B cell (primary cell): Measurements from ENCODE around the gene ANXA1. TPM values are rescaled to one million over a fixed set of nuclear protein-coding genes. Genes with fewer than 3 reads are reported as not detected.

Source experiments
- ATAC-seq: fragments of 200-7000 bp; cut with Tn5 transposase; one replicate; pipeline ENCODE4 v1.10.0; 2021; ENCODE audit warnings: low read depth, mild to moderate bottlenecking, moderate number of reproducible peaks, moderate library complexity
- CTCF ChIA-PET: fragments of 350-600 bp; sonication (Branson Sonifier 250); formaldehyde crosslinking; loops from one replicate; lab custom pipeline; 2021; ENCODE audit warnings: antibody characterized with exemption, inconsistent platforms; lab: Charles Lee
- POLR2A ChIA-PET: fragments of 350-600 bp; sonication (Branson Sonifier 250); formaldehyde crosslinking; loops from one replicate; lab custom pipeline; 2021; ENCODE audit warnings: antibody characterized with exemption; lab: Charles Lee
- DNase-seq: peaks from one replicate; pipeline ENCODE4 v3.0.0; 2013
- H2AFZ ChIP-seq: 2 replicates; pipeline ENCODE4 v1.6.1; 2012; ENCODE audit warnings: mild to moderate bottlenecking, low read depth, low read length; ENCODE audit not compliant: insufficient read depth, poor library complexity, severe bottlenecking
- H3K27ac ChIP-seq, 2 donors: 1 replicate in 1 of 2; 2 replicates in 1 of 2; pipeline ENCODE4 v1.5.1; 2012 to 2013; ENCODE audit warnings: low read length in 2 of 2, mild to moderate bottlenecking in 2 of 2, moderate library complexity in 1 of 2
- H3K27me3 ChIP-seq, 4 experiments: fragments of 200-600 bp in 1 of 4; sonication (generic) in 1 of 4; replicated peaks in 1 of 4; 1 replicate in 2 of 4; 2 replicates in 2 of 4; pipeline versions ENCODE4 v1.6.1 to v1.7.0; 2013 to 2016; ENCODE audit warnings: low read length in 3 of 4, mild to moderate bottlenecking in 2 of 4, mixed read lengths in 1 of 4, moderate library complexity in 1 of 4; ENCODE audit not compliant: insufficient read depth in 4 of 4, control insufficient read depth in 3 of 4; ENCODE audit errors: control extremely low read depth in 1 of 4
- H3K36me3 ChIP-seq, 2 experiments: replicated peaks in 1 of 2; 1 replicate in 1 of 2; 2 replicates in 1 of 2; pipeline versions ENCODE4 v1.6.1 to v1.7.1; 2013; ENCODE audit warnings: low read length in 1 of 2; ENCODE audit not compliant: insufficient read depth in 2 of 2, control insufficient read depth in 1 of 2; ENCODE audit errors: control extremely low read depth in 1 of 2, extremely low read depth in 1 of 2
- H3K4me1 ChIP-seq, 2 donors: fragments of 200-600 bp in 1 of 2; sonication (generic) in 1 of 2; 1 replicate in 1 of 2; 2 replicates in 1 of 2; pipeline versions ENCODE4 v1.5.1 to v1.6.1; 2013 to 2017; ENCODE audit warnings: low read length in 2 of 2; ENCODE audit not compliant: control insufficient read depth in 2 of 2, insufficient read depth in 2 of 2
- H3K4me2 ChIP-seq: replicated peaks from 2 replicates; pipeline ENCODE3; 2012; ENCODE audit warnings: mild to moderate bottlenecking, low read depth, low read length; ENCODE audit not compliant: poor library complexity, severe bottlenecking
- H3K4me3 ChIP-seq, 5 experiments: fragments of 200-600 bp in 1 of 5; sonication (generic) in 1 of 5; 1 replicate in 3 of 5; 2 replicates in 2 of 5; pipeline versions ENCODE4 v1.5.1 to v1.7.0; 2011 to 2016; ENCODE audit warnings: low read length in 4 of 5, mild to moderate bottlenecking in 4 of 5, low read depth in 2 of 5, control low read depth in 1 of 5, moderate library complexity in 1 of 5; ENCODE audit not compliant: insufficient read depth in 1 of 5; ENCODE audit errors: control extremely low read depth in 1 of 5, extremely low read depth in 1 of 5
- H3K79me2 ChIP-seq: fragments of 200-600 bp; sonication (generic); one replicate; pipeline ENCODE4 v1.6.0; 2016; ENCODE audit warnings: low read length; ENCODE audit not compliant: control insufficient read depth, insufficient read depth
- H3K9ac ChIP-seq: fragments of 200-600 bp; sonication (generic); 2 replicates; pipeline ENCODE4 v1.6.1; 2017; ENCODE audit warnings: mild to moderate bottlenecking, low read length, moderate library complexity
- H3K9me3 ChIP-seq, 3 donors: one replicate each; pipeline versions ENCODE4 v1.6.1 to v1.7.1; 2013; ENCODE audit warnings: low read length in 2 of 3; ENCODE audit not compliant: control insufficient read depth in 2 of 3, insufficient read depth in 1 of 3; ENCODE audit errors: control extremely low read depth in 1 of 3
- H4K20me1 ChIP-seq: 2 replicates; pipeline ENCODE4 v1.6.0; 2012; ENCODE audit warnings: mild to moderate bottlenecking, low read length; ENCODE audit not compliant: insufficient read depth, control insufficient read depth, poor library complexity, severe bottlenecking
- H3K27ac Mint-ChIP-seq: one replicate; pipeline ENCODE4 v1.8.0; 2021; ENCODE audit warnings: mixed read lengths
- H3K27me3 Mint-ChIP-seq: one replicate; pipeline ENCODE4 v1.8.0; 2021; ENCODE audit warnings: mixed read lengths
- H3K4me1 Mint-ChIP-seq: one replicate; pipeline ENCODE4 v1.8.0; 2021; ENCODE audit warnings: mixed read lengths
- H3K4me3 Mint-ChIP-seq: one replicate; pipeline ENCODE4 v1.8.0; 2021; ENCODE audit warnings: mixed read lengths
- H3K9me3 Mint-ChIP-seq: one replicate; pipeline ENCODE4 v1.8.0; 2022; ENCODE audit warnings: mixed read lengths; ENCODE audit not compliant: insufficient read depth
- EZH2 ChIP-seq: IDR thresholded peaks from 2 replicates; pipeline ENCODE4 v1.6.1; 2012; ENCODE audit warnings: borderline replicate concordance, low read depth, mild to moderate bottlenecking, moderate library complexity, low read length; ENCODE audit not compliant: insufficient read depth, poor library complexity, severe bottlenecking
- whole genome bisulfite sequencing: methylation state at CpG from one replicate; pipeline ENCODE4 v1.1.5; 2013; ENCODE audit warnings: missing lambda C conversion rate; ENCODE audit not compliant: insufficient coverage; 5-methylcytosine and 5-hydroxymethylcytosine counted together
- intact Hi-C: fragments of 100-400 bp; cut with micrococcal nuclease; formaldehyde crosslinking; loops from one replicate; pipeline ENCODE4 v1.10.0; 2022
- polyA plus RNA-seq: library from polyadenylated mRNA; depleted of rRNA; stranded (reverse); fragments of >200 nt; gene quantifications from 2 replicates; pipeline ENCODE4 v1.2.3, GENCODE V29; 2012
- total RNA-seq, 2 donors: library from RNA; stranded (reverse); fragments of 120-200 nt in 1 of 2; gene quantifications; 1 replicate in 1 of 2; 2 replicates in 1 of 2; pipeline versions ENCODE4 v1.2.3 to v1.2.4, GENCODE V29; 2013 to 2022
- TF ChIP-seq, protein P1 (sequence below): fragments of 200-600 bp; IDR thresholded peaks from one replicate; pipeline ENCODE4 v1.8.0; 2022; ENCODE audit warnings: antibody characterized with exemption, mild to moderate bottlenecking

Gene ANXA1
- total and polyA plus RNA-seq, 2 donors (not counting 1 experiment from before 2014, with no cell fraction given): 0.99 to 15.4 TPM

DNA sequence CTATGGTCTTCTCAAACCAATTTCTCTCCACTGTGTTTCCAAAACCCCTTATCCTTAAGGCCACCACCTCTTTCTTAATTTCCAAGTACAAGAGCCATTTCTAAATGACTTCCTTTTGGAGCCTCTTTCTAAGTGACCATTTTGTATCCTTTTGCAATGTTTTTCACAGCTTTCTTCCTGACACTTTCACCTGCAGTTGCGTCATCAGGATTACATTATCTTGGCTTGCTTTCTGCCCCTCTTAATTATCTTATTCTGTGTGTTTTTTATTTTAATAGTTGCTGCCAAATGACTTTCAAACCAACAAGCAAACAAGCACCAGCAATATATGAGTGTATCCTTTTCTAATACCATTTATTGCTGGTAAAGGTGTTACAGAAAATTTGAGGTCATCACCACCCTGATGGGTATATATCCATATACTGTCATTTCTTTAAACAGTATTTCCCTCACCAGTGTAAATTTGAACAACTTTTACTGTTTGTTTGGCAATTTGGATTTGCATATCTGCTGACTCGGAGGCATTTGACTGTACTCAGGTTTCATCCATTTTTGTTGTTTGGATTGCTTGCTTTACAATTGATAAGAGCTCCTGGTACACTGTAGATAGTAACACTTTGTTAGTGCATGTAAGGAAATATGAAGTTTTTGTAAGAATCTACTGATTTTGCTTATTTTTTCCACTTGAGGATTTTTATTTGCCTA lies 5.4 kb upstream of the ANXA1 start:
- H3K9me3 Mint-ChIP-seq: no peaks in the 10 kb centered on the region
- POLR2A ChIA-PET: no interaction called here
- no peak overlapping the region for H3K9ac ChIP-seq

DNA sequence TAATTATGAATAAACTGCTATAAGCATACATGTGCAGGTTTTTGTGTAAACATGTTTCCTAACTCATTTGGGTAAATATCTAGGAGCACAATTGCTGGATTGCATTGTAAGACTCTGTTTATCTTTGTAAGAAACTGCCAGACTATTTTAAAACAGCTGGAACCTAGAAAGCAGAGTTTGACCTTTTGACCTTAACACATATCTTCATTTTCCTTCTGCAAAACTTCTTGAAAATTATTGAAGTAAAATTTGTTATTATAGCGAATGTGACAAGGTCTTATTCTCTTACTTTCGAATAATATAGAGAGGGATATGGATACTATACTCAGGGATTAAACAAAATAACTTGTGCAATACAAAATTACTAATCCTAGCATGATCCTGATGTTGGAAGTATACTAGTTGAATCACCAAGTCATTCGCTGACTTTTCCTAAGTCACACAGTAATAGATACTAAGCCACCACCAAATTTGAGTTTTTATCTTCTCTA lies 3.2 kb upstream of the ANXA1 start:
- Mint-ChIP-seq H3K27ac (no peak overlapping the region), H3K4me3 (no peak overlapping the region)
- no peak for ATAC-seq

More for the DNA sequence above, 5.4 kb upstream of the ANXA1 start:
- CTCF ChIA-PET: interaction anchor here (1.1 to 1.3 kb wide), 3 partner anchors 12 to 39 kb away, joined by 3 to 4 read pairs (median 3); no protein-coding TSS in a partner anchor
- no peak overlapping the region for H2AFZ ChIP-seq
- H3K4me3 ChIP-seq: no peak overlapping the region
- ATAC-seq (no peak), DNase-seq (no peak)
- H3K4me2 ChIP-seq: no peak overlapping the region
- intact Hi-C loops: loop anchor here (2.0 kb wide), 1 partner anchor 13 kb away; no protein-coding TSS in a partner anchor
- no peaks in the 10 kb centered on the region for H3K27me3 ChIP-seq
- no peaks in the 10 kb centered on the region for H4K20me1 ChIP-seq
- H3K9me3 ChIP-seq: no peaks in the 10 kb centered on the region
- no peaks in the 10 kb centered on the region for H3K36me3 ChIP-seq
- peaks cover 15% of the 10 kb centered on the region for H3K4me1 Mint-ChIP-seq
- H3K4me3 Mint-ChIP-seq: no peak overlapping the region
- H3K79me2 ChIP-seq: no peaks in the 10 kb centered on the region
- H3K27ac ChIP-seq: no peak overlapping the region
- peaks cover 4 to 10% of the 10 kb centered on the region in 2 donors for H3K4me1 ChIP-seq
- TF ChIP-seq EZH2: no peak
- TF ChIP-seq, protein P1, sequence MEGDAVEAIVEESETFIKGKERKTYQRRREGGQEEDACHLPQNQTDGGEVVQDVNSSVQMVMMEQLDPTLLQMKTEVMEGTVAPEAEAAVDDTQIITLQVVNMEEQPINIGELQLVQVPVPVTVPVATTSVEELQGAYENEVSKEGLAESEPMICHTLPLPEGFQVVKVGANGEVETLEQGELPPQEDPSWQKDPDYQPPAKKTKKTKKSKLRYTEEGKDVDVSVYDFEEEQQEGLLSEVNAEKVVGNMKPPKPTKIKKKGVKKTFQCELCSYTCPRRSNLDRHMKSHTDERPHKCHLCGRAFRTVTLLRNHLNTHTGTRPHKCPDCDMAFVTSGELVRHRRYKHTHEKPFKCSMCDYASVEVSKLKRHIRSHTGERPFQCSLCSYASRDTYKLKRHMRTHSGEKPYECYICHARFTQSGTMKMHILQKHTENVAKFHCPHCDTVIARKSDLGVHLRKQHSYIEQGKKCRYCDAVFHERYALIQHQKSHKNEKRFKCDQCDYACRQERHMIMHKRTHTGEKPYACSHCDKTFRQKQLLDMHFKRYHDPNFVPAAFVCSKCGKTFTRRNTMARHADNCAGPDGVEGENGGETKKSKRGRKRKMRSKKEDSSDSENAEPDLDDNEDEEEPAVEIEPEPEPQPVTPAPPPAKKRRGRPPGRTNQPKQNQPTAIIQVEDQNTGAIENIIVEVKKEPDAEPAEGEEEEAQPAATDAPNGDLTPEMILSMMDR: no peak
- H3K27me3 Mint-ChIP-seq: no peaks in the 10 kb centered on the region
- no peak overlapping the region for H3K27ac Mint-ChIP-seq
- WGBS: no CpG with 5 or more reads among the region's 2 CpGs

More for the DNA sequence above, 3.2 kb upstream of the ANXA1 start:
- Histone ChIP-seq H3K79me2 (no peaks in the 10 kb centered on the region), H3K27ac (no peak overlapping the region), H3K4me1 (peaks cover 4 to 10% of the 10 kb centered on the region in 2 donors), H3K4me2 (no peak overlapping the region), H4K20me1 (no peaks in the 10 kb centered on the region), H2AFZ (no peak overlapping the region), H3K4me3 (no peak overlapping the region), H3K36me3 (no peaks in the 10 kb centered on the region), H3K9me3 (no peaks in the 10 kb centered on the region), H3K27me3 (no peaks in the 10 kb centered on the region), H3K9ac (no peak overlapping the region)
- intact Hi-C loops: no loop called here
- ChIA-PET CTCF (no interaction called here), POLR2A (no interaction called here)
- Mint-ChIP-seq H3K27me3 (peaks cover 2% of the 10 kb centered on the region), H3K9me3 (no peaks in the 10 kb centered on the region), H3K4me1 (peaks cover 15% of the 10 kb centered on the region)
- no CpG with 5 or more reads among the region's 3 CpGs for WGBS
- TF ChIP-seq, protein P1: no peak
- TF ChIP-seq EZH2: no peak
- DNase-seq: no peak
